GM21367 (cell line): ENCODE results near the gene CACNA1A.
"Not testable (repeated sequence)": the region's sequence is repeated elsewhere in the genome, so short reads cannot be mapped to it uniquely, and the experiment has no call there.

Source experiments
- ATAC-seq: cut with Tn5 transposase; IDR thresholded peaks from one replicate; pipeline ENCODE4 v1.9.1; 2021; ENCODE audit not compliant: unreplicated experiment

The CACNA1A gene

GRCh38 chr19:13169769-13170168, 336.5 kb downstream of the CACNA1A start:
- no peak for ATAC-seq

- not testable (repeated sequence) for ATAC-seq
Observed at GRCh38 chr19:13166151-13166550, 340.1 kb downstream of the CACNA1A start.

GRCh38 chr19:13165162-13165997, 340.9 kb downstream of the CACNA1A start:
- ATAC-seq = no peak

- no peak for ATAC-seq
Observed at GRCh38 chr19:13164343-13165161, 341.7 kb downstream of the CACNA1A start.

- ATAC-seq = no peak
Observed at GRCh38 chr19:13163609-13164342, 342.5 kb downstream of the CACNA1A start.

- no peak for ATAC-seq
Observed at GRCh38 chr19:13162724-13163608, 343.3 kb downstream of the CACNA1A start.

- ATAC-seq = no peak
Observed at GRCh38 chr19:13160557-13160956, 345.7 kb downstream of the CACNA1A start.

GRCh38 chr19:13159713-13160112, 346.6 kb downstream of the CACNA1A start:
- ATAC-seq = no peak
